NCI-H2196 treated with DMSO at 0.1 percent for 48 hours (cell line): ENCODE data around the gene U2AF1L4.
A peak's percentile ranks its signal among the peaks of the same experiment; 100 is the strongest.

Experiments used
- DNase-seq: peaks from one replicate; lab custom pipeline; 2025; ENCODE audit not compliant: unreplicated experiment; lab: John Stamatoyannopoulos, UW

Gene U2AF1L4

DNA sequence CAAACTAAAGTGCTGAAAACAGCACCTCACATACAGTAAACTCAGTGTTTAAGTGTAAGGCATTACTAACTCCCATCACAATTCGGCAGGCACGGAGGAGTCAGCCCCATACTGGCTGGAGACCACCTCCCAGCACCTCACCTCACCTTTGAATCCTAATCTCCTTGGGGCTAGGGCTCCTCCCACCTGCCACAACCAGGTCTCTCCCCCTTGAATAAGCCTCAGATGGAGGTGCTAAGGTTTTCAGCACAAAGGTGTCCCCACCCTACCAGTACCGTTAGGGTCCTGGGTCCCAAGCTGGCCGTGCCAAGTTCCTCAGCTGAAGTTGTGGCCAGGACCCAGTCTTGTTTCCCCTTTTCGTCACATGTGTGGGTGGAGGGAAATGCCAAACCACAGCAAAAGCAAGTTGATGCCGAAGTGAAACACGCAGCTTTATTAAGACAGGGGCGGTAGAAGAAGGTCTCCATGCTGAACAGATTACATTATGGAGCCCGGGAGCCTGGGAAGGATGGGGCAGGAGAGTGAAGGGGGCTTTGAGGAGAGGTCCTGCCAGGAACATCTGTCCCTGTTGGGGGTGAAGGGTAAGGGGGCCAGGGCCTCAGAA is 3.0 kb downstream of the U2AF1L4 start, which contains the start of gene IGFLR1:
Gene IGFLR1 (minus strand): TSS at position 332 of the 604 bp plus-strand sequence. CDS start 1,272 bp downstream, outside the sequence.
- no peak for DNase-seq

DNA sequence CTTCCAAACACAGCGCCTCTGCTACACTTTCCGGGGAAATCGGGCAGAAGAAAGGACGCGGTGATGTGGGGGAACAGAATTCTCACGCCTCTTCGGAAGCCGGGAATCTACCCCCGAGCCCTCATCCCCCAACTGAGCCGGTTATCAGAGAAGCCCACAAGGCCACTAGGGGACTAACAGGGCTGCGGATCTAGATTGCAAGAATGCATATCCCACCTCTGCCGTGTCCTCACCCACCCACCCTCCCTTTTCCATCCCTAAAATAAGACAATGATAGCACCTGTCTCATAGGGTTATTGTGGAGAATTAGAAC is 4.1 kb downstream of the U2AF1L4 start:
- DNase-seq: no peak

DNA sequence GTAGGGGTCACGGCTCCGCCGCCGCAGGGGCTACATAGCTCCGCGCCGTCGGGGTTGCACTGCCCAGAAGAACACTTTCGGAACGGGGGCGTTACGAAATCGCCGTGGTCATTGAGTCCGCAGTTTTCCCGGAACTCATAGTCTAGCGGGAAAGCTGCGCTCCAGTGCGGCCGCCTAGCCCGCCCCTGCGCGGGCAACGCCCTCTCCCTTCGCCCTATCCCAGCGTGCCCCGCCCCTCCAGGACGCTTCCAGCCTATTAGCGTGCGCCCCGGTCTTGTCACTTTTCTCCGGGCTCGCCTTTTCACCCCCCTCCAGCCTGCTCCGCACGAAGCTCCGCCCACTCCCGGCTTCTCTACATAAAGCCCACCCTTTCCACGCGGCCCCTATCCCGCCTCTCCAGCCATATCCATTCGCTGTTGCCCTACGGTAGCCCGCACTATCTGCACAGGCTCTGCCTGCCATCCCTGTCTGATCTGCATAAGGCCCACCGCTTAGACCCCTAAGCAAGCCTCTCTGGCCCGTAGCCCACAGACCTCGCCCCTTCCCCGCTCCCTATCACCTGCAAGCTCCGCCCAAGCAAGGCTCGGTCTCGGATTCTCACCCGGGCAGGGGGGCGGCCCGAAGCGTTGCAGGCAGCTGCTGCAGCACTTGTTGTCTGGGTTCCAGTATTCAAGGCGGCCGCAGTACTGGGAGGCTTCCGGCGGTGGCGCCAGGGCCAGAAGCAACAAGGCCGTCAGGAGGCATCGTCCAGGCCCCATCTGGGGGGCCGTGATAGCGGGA is 4.6 kb downstream of the U2AF1L4 start:
- peak; percentile 99 for DNase-seq

DNA sequence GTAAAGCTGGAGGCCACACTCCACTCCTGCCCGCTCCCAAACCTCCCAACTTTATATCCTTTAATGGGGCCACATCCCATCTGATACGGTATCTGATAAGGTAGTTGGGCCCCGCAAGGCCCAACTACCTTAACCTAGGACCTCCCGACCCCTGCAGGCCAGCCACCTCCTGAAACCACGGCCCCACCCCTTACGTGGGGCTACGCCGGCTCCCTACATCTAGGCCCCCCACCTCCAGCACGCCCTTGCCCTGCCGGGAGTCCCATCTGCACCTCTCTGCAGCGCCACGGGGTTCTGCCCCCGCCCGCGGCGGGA is 5.2 kb downstream of the U2AF1L4 start:
- no peak for DNase-seq

DNA sequence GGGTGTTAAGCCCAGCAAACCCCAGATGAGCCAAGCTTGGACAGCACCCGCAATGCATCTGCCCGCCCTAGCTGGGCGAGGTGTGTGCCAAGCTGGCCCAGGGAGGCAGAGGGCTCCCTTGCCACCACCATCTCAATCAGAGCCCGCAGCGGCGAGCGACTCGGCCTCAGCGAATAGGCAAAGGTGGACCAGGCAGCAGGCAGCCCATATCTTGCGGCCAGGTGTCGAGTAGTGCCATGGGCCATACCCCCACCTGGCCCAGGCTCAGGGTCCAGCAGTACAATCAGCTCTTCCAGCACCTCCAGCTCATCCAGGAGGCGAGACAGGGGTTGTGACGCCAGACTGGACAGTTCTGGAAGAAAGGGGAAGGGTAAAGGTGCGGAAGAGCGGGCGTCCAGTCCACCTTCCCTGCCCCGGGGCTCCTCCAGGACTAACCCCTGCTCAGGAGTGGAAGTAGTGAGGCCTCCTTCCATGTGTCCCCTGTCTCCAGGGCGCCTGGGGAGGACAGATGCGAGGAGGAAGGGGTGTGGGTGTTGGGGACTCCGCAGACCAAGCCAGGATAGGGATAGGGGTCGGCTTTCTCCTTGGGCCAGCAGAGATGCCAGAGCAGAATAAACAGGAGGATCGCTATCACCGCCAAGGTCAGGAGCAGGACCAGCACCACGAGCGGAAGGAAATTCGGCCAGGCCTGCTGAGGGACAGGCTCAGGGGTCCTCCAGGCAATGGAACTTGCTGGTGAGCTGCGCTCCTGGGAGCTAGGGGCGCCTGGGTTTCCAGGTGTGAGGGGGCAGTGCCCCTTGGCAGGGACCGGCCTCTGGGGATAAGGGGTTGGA is 5.7 kb downstream of the U2AF1L4 start:
- DNase-seq: no peak

- no peak for DNase-seq
Observed at GRCh38 chr19:35738887-35739229, 6.4 kb downstream of the U2AF1L4 start.

DNA sequence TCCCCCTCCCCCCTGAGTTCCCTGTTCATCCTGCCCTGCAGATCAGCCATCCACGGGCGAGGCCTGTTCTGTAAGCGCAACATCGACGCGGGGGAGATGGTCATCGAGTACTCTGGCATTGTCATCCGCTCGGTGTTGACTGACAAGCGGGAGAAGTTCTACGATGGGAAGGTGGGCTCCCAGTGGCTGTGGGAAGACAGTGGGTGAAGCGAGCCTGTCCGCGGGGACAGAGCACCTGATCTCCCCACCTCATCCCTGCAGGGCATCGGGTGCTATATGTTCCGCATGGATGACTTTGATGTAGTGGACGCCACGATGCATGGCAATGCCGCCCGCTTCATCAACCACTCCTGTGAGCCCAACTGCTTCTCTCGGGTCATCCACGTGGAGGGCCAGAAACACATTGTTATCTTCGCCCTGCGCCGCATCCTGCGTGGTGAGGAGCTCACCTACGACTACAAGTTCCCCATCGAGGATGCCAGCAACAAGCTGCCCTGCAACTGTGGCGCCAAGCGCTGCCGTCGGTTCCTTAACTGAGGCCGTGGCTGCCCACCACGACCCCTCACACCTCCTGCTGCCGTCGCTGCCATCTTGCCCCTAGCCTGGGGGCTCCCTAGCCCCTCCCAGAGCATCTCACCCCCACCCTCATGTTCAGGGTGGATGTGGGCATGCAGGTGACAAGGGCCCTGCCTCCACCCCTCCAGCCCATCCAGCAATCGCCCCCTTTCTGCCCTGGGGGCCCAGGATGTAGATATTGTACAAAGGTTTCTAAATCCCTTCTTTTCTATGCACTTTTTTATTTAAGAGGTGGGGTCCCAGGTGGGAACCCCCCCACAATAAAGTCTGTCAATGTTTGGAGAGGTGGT is 7.0 kb downstream of the U2AF1L4 start:
- no peak for DNase-seq

- DNase-seq: no peak
Observed at GRCh38 chr19:35736913-35737886, 8.0 kb downstream of the U2AF1L4 start.

GRCh38 chr19:35734889-35735288 is 10.3 kb downstream of the U2AF1L4 start:
- no peak for DNase-seq

DNA sequence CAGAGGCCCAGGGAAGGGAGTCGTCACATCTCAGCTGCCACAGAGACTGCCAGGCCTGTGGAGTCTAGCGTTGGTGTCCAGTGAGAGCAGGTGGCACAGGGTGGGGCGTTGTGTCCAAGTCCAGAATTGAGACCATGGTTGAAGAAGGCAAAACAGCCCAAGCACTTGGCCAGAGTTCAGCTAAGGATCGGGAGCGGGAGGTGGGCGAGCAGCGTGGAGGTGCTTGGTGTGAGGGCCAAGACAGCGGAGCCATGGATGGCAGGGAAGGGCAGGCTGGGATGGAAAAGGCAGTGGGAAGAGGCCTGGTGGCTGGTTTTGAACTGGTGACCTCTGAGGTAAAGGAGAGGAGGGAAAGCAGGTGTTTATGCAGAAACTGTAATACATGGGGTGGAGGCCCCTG is 10.9 kb downstream of the U2AF1L4 start:
- DNase-seq: no peak

DNA sequence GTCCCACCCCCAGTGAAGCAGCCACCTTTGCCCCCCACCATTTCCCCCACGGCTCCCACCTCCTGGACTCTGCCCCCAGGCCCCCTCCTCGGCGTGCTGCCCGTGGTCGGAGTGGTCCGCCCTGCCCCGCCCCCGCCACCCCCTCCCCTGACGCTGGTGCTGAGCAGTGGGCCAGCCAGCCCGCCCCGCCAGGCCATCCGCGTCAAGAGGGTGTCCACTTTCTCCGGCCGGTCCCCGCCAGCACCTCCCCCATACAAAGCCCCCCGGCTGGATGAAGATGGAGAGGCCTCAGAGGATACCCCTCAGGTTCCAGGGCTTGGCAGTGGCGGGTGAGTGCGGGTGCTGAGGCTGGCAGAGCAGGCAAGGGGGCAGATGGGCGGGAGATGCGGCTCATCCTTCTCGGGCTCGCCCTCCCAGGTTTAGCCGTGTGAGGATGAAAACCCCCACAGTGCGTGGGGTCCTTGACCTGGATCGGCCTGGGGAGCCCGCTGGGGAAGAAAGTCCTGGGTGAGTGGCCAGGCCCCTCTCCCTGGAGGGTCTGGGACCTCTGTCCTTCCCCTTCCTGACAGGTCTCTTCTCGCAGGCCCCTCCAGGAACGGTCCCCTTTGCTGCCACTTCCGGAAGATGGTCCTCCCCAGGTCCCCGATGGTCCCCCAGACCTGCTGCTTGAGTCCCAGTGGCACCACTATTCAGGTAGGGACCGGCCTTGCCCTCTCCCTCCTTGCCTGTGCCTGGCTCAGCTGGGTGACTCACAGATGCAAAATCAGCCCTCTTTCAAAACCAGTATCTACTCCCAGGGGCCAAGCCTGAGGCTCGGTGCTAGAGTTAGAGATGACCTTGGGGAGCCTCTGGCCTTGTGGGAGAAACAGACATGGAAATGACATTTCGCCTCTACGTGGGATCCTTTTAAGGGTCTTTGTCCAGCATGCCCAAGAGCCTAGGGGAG is 11.8 kb downstream of the U2AF1L4 start:
- no peak for DNase-seq

DNA sequence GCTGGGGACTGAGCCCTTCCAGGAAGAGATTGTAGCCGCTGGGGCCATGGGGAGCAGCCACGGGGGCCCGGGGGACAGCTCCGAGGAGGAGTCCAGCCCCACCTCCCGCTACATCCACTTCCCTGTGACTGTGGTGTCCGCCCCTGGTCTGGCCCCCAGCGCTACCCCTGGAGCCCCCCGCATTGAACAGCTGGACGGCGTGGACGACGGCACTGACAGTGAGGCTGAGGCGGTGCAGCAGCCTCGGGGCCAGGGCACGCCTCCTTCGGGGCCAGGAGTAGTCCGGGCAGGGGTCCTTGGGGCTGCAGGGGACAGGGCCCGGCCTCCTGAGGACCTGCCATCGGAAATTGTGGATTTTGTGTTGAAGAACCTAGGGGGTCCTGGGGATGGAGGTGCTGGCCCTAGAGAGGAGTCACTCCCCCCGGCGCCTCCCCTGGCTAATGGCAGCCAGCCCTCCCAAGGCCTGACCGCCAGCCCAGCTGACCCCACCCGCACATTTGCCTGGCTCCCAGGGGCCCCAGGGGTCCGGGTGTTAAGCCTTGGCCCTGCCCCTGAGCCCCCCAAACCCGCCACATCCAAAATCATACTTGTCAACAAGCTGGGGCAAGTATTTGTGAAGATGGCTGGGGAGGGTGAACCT is 12.6 kb downstream of the U2AF1L4 start:
- DNase-seq: no peak

GRCh38 chr19:35731779-35732405 is 13.3 kb downstream of the U2AF1L4 start:
- DNase-seq: no peak

GRCh38 chr19:35731353-35731752 is 13.9 kb downstream of the U2AF1L4 start:
- DNase-seq: no peak

GRCh38 chr19:35730326-35730725 is 14.9 kb downstream of the U2AF1L4 start:
- no peak for DNase-seq

GRCh38 chr19:35729763-35730162 is 15.5 kb downstream of the U2AF1L4 start:
- no peak for DNase-seq

- DNase-seq: no peak
Observed at GRCh38 chr19:35729021-35729420, 16.2 kb downstream of the U2AF1L4 start.
